ENCODE measurements around the gene GNGT2. TPM values are rescaled to one million over a fixed set of nuclear protein-coding genes. Genes with fewer than 3 reads are reported as not detected.

The GNGT2 gene
- total RNA-seq, 2 donors from 2014 or later: 1.1 TPM; not detected in 1

- H3K4me3 ChIP-seq (ENCODE audit: low read length): no peak overlapping the region
- no peaks in the 10 kb centered on the region for H3K4me1 ChIP-seq (ENCODE audit: control insufficient read depth, insufficient read depth, low read length)
- H3K27me3 ChIP-seq (ENCODE audit: control insufficient read depth, insufficient read depth, low read length, poor library complexity, severe bottlenecking): no peaks in the 10 kb centered on the region
- H3K9me3 ChIP-seq (ENCODE audit: control insufficient read depth, low read length): no peaks in the 10 kb centered on the region
- no peak overlapping the region for H3K4me3 Mint-ChIP-seq
- H3K36me3 ChIP-seq (ENCODE audit: control insufficient read depth, insufficient read depth, low read length): no peaks in the 10 kb centered on the region
- no peak overlapping the region for H3K27ac Mint-ChIP-seq
- TF ChIP-seq CTCF (conservative IDR thresholded peaks at IDR 0.05): no peak
- 93 to 95% methylated on average over 5 to 9 of the region's 9 CpGs for WGBS, 2 experiments (ENCODE audit: insufficient coverage in 1 of 2, insufficient read length in 1 of 2)
- H3K27ac ChIP-seq (ENCODE audit: low read depth, low read length): no peak overlapping the region
- no peaks in the 10 kb centered on the region for H3K36me3 Mint-ChIP-seq (ENCODE audit: low read depth)
- DNase-seq: no peak
- no peaks in the 10 kb centered on the region for H3K9me3 Mint-ChIP-seq
- H3K9ac ChIP-seq (ENCODE audit: extremely low read depth, low read length, poor library complexity, severe bottlenecking): no peak overlapping the region
- H3K27me3 Mint-ChIP-seq (ENCODE audit: insufficient read depth): no peaks in the 10 kb centered on the region
- H3K4me1 Mint-ChIP-seq: peaks cover under 1% of the 10 kb centered on the region
Observed at GRCh38 chr17:49241692-49242397, 31.5 kb upstream of the GNGT2 start.

GRCh38 chr17:49241040-49241439 is 30.7 kb upstream of the GNGT2 start:
- H3K9ac ChIP-seq (ENCODE audit: extremely low read depth, low read length, poor library complexity, severe bottlenecking): no peak overlapping the region
- Mint-ChIP-seq H3K27me3 (ENCODE audit: insufficient read depth) (no peaks in the 10 kb centered on the region), H3K36me3 (ENCODE audit: low read depth) (no peaks in the 10 kb centered on the region), H3K4me3 (no peak overlapping the region), H3K4me1 (peaks cover 1% of the 10 kb centered on the region), H3K27ac (no peak overlapping the region), H3K9me3 (no peaks in the 10 kb centered on the region)
- DNase-seq: no peak
- H3K9me3 ChIP-seq (ENCODE audit: control insufficient read depth, low read length): no peaks in the 10 kb centered on the region
- no peak overlapping the region for H3K27ac ChIP-seq (ENCODE audit: low read depth, low read length)
- TF ChIP-seq CTCF (conservative IDR thresholded peaks at IDR 0.05): no peak
- H3K27me3 ChIP-seq (ENCODE audit: control insufficient read depth, insufficient read depth, low read length, poor library complexity, severe bottlenecking): no peaks in the 10 kb centered on the region
- no peaks in the 10 kb centered on the region for H3K36me3 ChIP-seq (ENCODE audit: control insufficient read depth, insufficient read depth, low read length)
- H3K4me1 ChIP-seq (ENCODE audit: control insufficient read depth, insufficient read depth, low read length): no peaks in the 10 kb centered on the region
- WGBS, 2 experiments (ENCODE audit: insufficient coverage in 1 of 2, insufficient read length in 1 of 2): 94 to 97% methylated on average over 6 of the region's 8 CpGs
- no peak overlapping the region for H3K4me3 ChIP-seq (ENCODE audit: low read length)

GRCh38 chr17:49240619-49241018 is 30.2 kb upstream of the GNGT2 start:
- Histone ChIP-seq H3K27me3 (ENCODE audit: control insufficient read depth, insufficient read depth, low read length, poor library complexity, severe bottlenecking) (no peaks in the 10 kb centered on the region), H3K27ac (ENCODE audit: low read depth, low read length) (no peak overlapping the region), H3K9ac (ENCODE audit: extremely low read depth, low read length, poor library complexity, severe bottlenecking) (no peak overlapping the region), H3K9me3 (ENCODE audit: control insufficient read depth, low read length) (no peaks in the 10 kb centered on the region), H3K4me3 (ENCODE audit: low read length) (no peak overlapping the region), H3K4me1 (ENCODE audit: control insufficient read depth, insufficient read depth, low read length) (no peaks in the 10 kb centered on the region), H3K36me3 (ENCODE audit: control insufficient read depth, insufficient read depth, low read length) (no peaks in the 10 kb centered on the region)
- no peak for TF ChIP-seq CTCF (conservative IDR thresholded peaks at IDR 0.05)
- Mint-ChIP-seq H3K9me3 (no peaks in the 10 kb centered on the region), H3K4me1 (peaks cover 1% of the 10 kb centered on the region), H3K27ac (no peak overlapping the region), H3K36me3 (ENCODE audit: low read depth) (no peaks in the 10 kb centered on the region), H3K4me3 (no peak overlapping the region), H3K27me3 (ENCODE audit: insufficient read depth) (no peaks in the 10 kb centered on the region)
- no CpG with 5 or more reads among the region's 1 CpG for WGBS, 2 experiments (ENCODE audit: insufficient coverage in 1 of 2, insufficient read length in 1 of 2)
- DNase-seq: no peak

All from endodermal cell (in vitro differentiated cells).